Memory B cell (primary cell): ENCODE data around the gene KCNJ16.

ENCODE experiments used
- ATAC-seq: fragments of 150-1000 bp; cut with Tn5 transposase; 2 replicates; pipeline ENCODE4 v1.10.0; 2021; ENCODE audit warnings: low read depth, mild to moderate bottlenecking, moderate library complexity
- DNase-seq, 2 donors: peaks; one replicate each; pipeline ENCODE4 v3.0.0; 2022; ENCODE audit warnings: low spot score in 2 of 2
- H3K27ac Mint-ChIP-seq: one replicate; pipeline ENCODE4 v1.8.0; 2022; ENCODE audit warnings: mild to moderate bottlenecking, moderate library complexity, mixed read lengths
- H3K27me3 Mint-ChIP-seq: one replicate; pipeline ENCODE4 v1.8.0; 2022; ENCODE audit warnings: mixed read lengths
- H3K36me3 Mint-ChIP-seq: one replicate; pipeline ENCODE4 v1.8.0; 2022; ENCODE audit warnings: mild to moderate bottlenecking, mixed read lengths
- H3K4me1 Mint-ChIP-seq: one replicate; pipeline ENCODE4 v1.8.0; 2022; ENCODE audit warnings: mixed read lengths
- H3K4me3 Mint-ChIP-seq: one replicate; pipeline ENCODE4 v1.8.0; 2022; ENCODE audit warnings: mild to moderate bottlenecking, moderate library complexity, mixed read lengths
- H3K9me3 Mint-ChIP-seq: one replicate; pipeline ENCODE4 v1.8.0; 2022; ENCODE audit warnings: mixed read lengths

The KCNJ16 gene

DNA sequence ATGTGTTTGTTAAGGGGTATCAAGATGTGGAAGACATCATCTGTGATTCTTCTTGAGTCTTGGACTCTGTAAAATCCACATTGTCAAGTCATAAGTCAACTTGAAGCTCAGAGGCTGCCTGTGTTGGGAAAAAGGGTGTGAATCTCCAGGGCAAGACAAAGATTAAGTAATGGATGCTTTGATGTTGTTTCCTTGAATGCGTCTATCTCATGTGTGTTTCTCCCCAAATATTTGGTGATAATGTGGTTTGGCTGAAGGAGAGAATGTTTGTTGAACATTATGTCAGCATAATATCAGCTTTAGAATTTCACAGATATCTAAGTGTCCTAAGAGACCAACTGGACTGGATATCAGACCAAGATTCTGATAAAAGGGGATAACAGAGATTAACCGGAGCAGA lies 24.1 kb upstream of the KCNJ16 start:
- H3K36me3 Mint-ChIP-seq, result no peaks in the 10 kb centered on the region
- H3K27me3 Mint-ChIP-seq, result peaks cover 2% of the 10 kb centered on the region
- H3K4me3 Mint-ChIP-seq, result no peak overlapping the region
- no peaks in the 10 kb centered on the region for H3K9me3 Mint-ChIP-seq
- H3K4me1 Mint-ChIP-seq, result no peaks in the 10 kb centered on the region
- DNase-seq (no peak), ATAC-seq (no peak)
- H3K27ac Mint-ChIP-seq, result no peak overlapping the region

DNA sequence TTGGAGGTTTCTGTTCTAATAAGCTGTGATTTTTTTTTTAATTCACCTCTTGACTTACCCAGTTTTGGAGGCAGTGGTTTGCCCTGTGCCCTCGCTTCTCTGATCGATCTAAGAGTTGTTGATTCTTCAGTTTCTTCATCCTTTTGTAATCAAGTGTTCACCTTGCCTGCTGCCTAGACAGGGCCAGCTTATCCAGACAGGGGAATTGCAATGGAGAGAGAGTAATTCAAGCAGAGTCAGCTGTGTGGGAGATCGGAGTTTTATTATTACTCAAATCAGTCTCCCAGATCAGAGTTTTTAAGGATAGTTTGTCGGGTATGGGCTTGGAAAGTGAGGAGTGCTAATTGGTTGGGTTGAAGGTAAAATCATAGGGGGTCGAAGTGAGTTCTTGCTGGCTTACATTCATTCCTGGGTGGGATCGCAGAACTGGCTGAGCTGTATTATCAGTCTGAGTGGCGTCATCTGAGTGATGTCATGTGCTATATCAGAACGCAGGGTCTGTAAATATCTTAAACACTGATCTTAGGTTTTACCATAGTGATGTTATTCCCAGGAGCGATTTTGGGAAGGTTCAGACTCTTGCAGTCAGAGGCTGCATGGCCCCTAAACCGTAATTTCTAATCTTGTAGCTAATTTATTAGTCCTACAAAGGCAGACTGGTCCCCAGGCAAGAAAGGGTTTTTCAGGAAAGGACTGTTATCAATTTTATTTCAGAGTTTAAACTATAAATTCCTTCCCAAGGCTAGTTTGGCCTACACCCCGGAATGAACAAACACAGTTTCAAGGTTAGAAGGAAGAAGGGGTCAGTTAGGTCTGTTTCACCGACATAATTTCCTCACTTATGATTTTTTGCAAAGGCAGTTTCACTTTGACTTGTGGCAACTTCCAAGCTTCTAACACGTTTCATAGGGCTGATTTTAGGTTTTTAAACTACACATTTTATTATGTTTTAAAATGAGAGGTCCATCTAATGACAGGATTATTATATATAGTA lies 21.5 kb upstream of the KCNJ16 start:
- DNase-seq (no peak), ATAC-seq (no peak)
- Mint-ChIP-seq H3K4me3 (no peak overlapping the region), H3K4me1 (no peaks in the 10 kb centered on the region), H3K36me3 (no peaks in the 10 kb centered on the region), H3K27me3 (peaks cover 2% of the 10 kb centered on the region), H3K9me3 (no peaks in the 10 kb centered on the region), H3K27ac (no peak overlapping the region)

DNA sequence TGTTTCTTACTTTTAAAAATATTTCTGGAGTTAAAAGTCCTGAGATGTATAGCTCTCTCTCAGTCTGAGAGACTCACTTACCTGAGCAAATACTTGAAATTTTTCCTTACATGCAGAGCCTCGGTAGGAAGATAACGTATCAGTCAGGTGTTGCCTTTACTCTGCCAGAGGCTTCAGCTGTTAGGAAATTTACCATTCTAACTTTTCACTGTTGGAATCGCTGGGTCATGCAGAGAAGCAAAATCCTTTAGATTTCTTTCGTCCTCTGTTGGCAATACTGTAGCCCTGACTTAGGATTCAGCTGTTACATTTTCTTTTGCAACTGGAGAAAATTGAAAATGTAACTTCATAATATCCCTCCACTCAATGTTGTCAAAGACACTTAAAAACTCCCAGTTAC lies 20.0 kb upstream of the KCNJ16 start:
- Mint-ChIP-seq H3K4me1 (no peaks in the 10 kb centered on the region), H3K36me3 (no peaks in the 10 kb centered on the region), H3K9me3 (no peaks in the 10 kb centered on the region), H3K27me3 (peaks cover 2% of the 10 kb centered on the region), H3K27ac (no peak overlapping the region), H3K4me3 (no peak overlapping the region)
- DNase-seq (no peak), ATAC-seq (no peak)

DNA sequence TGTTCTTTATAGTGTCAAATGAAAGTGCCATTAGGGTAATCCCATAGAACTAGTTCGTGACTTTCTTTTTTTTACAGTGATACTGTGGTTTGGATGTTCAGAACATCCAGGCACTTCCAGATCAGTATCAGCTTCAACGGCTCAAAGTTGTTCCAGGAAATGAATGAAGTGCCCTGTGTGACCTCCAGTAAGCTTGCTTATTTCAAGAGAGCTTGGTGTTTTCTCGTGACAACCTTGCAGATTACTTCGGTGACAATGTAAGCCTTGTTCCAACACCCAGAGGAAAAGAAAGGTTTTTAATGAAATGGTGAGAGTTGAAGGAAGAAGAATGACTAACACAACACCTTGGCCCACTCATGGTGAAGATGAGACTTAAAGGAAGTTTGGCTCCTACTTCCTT lies 16.0 kb upstream of the KCNJ16 start:
- Mint-ChIP-seq H3K27ac (no peak overlapping the region), H3K27me3 (no peaks in the 10 kb centered on the region), H3K4me3 (no peak overlapping the region), H3K9me3 (no peaks in the 10 kb centered on the region), H3K36me3 (no peaks in the 10 kb centered on the region), H3K4me1 (no peaks in the 10 kb centered on the region)
- no peak for ATAC-seq
- no peak for DNase-seq

DNA sequence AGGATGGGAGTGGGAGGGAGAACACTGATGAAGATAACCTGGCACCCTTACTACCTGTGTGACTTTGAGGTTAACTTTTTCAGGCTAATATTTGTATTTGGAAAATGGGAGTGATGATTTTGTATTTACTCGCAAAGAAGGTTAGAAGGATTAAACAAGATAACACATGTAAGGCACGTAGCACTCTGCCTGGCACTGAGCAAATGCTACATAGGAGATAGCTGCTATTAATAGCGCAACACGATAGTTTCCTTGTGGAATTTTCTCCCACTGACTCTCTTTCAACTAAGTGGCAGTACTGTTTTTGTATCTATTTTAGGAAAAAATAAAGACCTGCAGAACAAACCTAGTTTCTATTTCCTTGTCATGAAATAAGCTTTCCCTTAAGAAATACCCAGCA lies 15.4 kb upstream of the KCNJ16 start:
- no peak for ATAC-seq
- H3K4me1 Mint-ChIP-seq, result no peaks in the 10 kb centered on the region
- H3K9me3 Mint-ChIP-seq, result no peaks in the 10 kb centered on the region
- no peak for DNase-seq
- H3K27ac Mint-ChIP-seq, result no peak overlapping the region
- no peak overlapping the region for H3K4me3 Mint-ChIP-seq
- no peaks in the 10 kb centered on the region for H3K27me3 Mint-ChIP-seq
- H3K36me3 Mint-ChIP-seq, result no peaks in the 10 kb centered on the region

DNA sequence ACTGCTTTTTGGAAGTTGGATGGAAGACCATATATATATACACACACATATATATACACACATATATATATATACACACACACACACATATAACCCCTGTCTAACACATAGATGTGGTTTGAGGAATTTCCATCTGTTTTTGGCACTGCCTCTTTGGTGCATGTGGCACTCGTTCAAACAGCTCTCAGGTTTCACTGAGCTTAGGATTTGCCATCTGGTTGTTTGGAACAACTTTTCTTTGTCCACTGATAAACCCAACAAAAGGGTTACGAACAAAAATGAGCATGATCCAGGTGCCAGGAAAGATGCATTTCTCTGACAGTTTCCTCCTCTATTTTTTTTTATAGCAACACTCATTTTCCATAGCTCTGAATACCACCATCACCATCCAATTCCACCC lies 14.6 kb upstream of the KCNJ16 start:
- Mint-ChIP-seq H3K9me3 (no peaks in the 10 kb centered on the region), H3K27me3 (no peaks in the 10 kb centered on the region), H3K4me3 (no peak overlapping the region), H3K4me1 (no peaks in the 10 kb centered on the region), H3K36me3 (no peaks in the 10 kb centered on the region), H3K27ac (no peak overlapping the region)
- ATAC-seq, result no peak
- DNase-seq, result no peak

DNA sequence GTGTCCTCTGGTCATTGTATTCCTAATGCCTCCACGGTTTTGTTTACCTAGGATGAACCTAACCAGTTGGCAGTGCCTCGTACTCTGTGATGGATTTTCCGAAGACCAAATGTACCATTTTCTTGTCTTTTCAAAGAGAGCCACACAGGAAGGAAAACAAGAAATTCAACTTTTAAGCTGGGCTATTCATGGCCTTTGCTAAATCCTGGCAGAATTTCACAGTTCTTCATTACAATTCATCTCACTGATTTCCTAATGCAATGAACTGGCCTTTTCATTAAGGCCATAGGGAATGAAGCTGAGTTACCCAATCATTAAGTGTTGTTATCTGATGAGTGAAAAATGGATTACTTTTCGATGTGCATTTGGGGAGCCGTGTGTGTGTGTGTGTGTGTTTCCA lies 7.9 kb upstream of the KCNJ16 start:
- Mint-ChIP-seq H3K27me3 (no peaks in the 10 kb centered on the region), H3K27ac (no peak overlapping the region), H3K36me3 (no peaks in the 10 kb centered on the region), H3K9me3 (no peaks in the 10 kb centered on the region), H3K4me3 (no peak overlapping the region), H3K4me1 (no peaks in the 10 kb centered on the region)
- DNase-seq, result no peak
- ATAC-seq, result no peak

DNA sequence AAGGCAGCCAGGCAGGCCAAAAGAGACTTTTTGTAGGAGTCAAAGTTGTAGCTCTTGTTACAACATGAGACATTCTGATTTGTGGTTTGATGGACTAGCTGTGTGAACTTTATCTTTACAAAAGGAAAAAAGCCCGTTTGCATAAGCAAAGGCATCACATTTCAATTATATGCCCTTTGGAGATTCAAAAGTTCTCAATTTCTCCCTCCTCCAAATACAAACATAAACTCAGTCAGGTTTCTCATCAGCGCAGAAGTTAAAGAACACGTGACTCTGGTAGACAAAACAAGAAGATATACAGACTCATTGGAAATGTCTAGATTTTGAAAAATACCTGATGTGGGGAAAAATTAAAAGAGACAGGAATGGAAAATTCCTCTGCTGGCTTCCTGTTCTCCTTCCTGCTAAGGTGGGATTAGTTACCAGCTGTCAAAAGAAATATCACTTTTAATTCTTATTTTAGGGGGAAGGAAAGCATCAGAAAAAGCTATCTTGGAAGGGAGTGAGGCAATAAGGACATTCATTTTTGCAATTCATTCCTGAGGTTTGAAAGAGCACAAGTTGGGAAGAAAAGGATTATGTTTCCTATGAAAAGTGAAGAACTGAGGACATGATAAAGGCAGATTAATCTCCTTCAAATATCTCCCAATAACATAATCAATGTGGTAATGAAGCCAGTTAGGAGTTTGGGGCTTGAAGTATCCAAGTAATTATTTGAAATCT lies 4.6 kb upstream of the KCNJ16 start:
- Mint-ChIP-seq H3K27me3 (no peaks in the 10 kb centered on the region), H3K27ac (no peak overlapping the region), H3K4me3 (no peak overlapping the region), H3K4me1 (no peaks in the 10 kb centered on the region), H3K9me3 (peaks cover 2% of the 10 kb centered on the region), H3K36me3 (no peaks in the 10 kb centered on the region)
- ATAC-seq (no peak), DNase-seq (no peak)

DNA sequence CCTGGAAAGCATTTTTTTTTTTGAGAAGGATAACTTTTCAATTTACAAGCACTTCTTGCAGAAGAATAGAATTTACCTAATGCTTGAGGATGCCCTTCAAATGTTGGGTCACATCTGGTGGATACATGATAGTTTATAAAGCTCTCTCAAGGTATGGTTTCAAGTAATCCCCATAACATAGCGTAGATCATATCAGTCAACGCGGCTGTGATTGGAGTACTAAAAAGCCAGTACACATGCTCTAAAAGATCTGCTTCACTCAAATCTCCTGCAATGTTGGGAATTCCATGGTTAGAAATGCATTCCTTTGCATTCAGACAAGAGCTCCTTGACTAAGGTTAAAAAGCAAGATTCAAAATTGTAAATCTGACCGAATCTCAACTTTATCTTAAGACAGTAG lies 3.9 kb upstream of the KCNJ16 start:
- Mint-ChIP-seq H3K36me3 (no peaks in the 10 kb centered on the region), H3K4me3 (no peak overlapping the region), H3K9me3 (peaks cover 2% of the 10 kb centered on the region), H3K4me1 (no peaks in the 10 kb centered on the region), H3K27ac (no peak overlapping the region), H3K27me3 (no peaks in the 10 kb centered on the region)
- no peak for ATAC-seq
- no peak for DNase-seq

DNA sequence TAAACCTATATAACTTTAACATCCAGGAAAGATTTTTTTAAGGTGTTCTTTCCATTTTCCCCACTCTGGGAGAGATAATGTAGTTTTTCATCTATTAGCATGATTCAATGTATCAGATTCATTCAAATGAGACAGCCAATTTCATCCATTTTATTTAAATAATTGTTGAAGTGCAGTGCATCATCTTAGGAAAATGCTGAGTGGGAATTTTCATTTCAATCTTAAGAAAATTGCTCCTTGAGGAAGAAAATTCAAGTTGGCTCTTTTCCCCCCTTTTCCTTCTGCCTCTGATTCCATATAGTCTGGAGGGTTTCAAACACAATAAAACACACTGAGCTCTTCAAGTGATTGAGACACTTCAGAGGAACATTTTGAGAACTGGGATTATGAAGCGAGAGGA lies 3.4 kb upstream of the KCNJ16 start:
- no peak for DNase-seq
- ATAC-seq, result no peak
- Mint-ChIP-seq H3K36me3 (no peaks in the 10 kb centered on the region), H3K9me3 (peaks cover 2% of the 10 kb centered on the region), H3K27me3 (no peaks in the 10 kb centered on the region), H3K4me3 (no peak overlapping the region), H3K4me1 (no peaks in the 10 kb centered on the region), H3K27ac (no peak overlapping the region)

DNA sequence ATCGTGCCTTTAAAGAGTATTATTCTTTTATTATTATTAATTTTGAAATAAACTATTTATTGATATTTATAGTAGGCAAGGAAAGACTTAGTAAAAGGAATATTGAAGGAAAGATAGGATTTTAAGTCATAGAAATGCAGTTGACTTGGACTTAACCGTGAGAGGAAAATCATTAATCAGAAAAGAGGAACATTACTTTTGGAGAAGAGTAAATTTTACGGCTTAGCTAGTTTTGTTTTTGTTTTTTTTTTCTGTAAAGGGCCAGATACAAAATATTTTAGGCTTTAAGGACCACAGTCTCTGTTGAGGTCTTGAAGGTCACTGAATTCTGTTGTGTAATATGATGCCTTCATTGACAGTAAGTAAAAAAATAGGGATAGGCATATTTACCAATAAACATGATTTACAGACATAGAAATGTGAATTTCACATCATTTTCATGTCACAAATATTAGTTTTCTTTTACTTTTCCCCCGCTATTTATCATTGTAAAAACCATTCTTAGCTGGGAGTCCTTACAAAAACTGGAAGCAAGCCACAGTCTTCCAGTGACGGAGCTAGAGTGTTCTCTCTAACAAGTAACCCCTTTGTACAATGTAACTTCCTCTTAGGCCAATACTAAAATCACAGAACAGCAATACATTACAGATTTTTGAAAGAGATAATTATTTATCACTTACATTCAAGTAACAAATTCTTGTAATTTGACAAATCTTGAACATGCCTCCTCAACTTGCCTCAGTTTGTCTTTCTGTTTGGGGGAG lies 2.3 kb upstream of the KCNJ16 start:
- no peaks in the 10 kb centered on the region for H3K36me3 Mint-ChIP-seq
- no peak for DNase-seq

DNA sequence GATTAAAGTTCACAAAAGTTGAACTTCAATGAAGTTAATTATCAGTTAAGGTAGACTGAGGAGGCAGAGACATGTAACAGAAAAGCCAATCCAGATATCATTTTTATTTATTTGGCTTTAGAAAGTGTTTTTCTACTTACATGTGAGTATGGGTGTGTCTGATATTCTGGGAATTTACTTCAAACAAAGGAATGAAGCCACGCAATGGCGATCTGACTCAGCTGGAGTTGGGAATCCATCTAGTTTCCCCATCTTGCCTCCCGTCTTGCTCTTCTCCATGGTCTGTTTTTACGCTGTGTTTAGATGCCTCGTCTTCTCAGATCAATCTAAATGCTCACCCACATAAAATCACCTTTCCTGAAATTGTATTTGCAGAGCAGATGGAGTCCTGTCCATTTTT lies 1.7 kb upstream of the KCNJ16 start:
- DNase-seq, result no peak

More for the DNA sequence above, 2.3 kb upstream of the KCNJ16 start:
- ATAC-seq, result no peak
- H3K4me3 Mint-ChIP-seq, result no peak overlapping the region
- no peaks in the 10 kb centered on the region for H3K4me1 Mint-ChIP-seq
- peaks cover 2% of the 10 kb centered on the region for H3K9me3 Mint-ChIP-seq
- H3K27me3 Mint-ChIP-seq, result no peaks in the 10 kb centered on the region
- no peak overlapping the region for H3K27ac Mint-ChIP-seq

DNA sequence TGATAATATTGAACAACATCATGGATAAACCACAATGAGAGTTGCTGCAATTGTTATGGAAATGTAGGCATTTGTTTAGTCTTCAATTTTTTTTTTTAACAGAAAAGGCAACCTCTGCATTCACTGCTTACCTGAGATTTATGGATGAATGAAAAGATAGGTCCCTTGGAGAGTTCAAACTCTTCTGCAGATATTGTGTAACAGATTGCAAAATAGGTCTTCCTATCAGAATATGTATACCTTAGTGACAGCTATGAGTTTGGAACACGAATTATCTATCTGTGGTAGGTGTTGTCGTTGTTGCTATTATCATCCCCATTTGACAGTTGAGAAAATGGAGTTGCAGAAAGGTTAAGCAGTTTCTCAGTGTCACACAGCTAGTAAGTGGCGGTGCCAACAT lies 1.2 kb upstream of the KCNJ16 start:
- H3K27me3 Mint-ChIP-seq, result no peaks in the 10 kb centered on the region
- no peaks in the 10 kb centered on the region for H3K4me1 Mint-ChIP-seq
- H3K27ac Mint-ChIP-seq, result no peak overlapping the region
- DNase-seq, result no peak
- ATAC-seq, result no peak
- no peaks in the 10 kb centered on the region for H3K36me3 Mint-ChIP-seq
- H3K9me3 Mint-ChIP-seq, result peaks cover 2% of the 10 kb centered on the region
- H3K4me3 Mint-ChIP-seq, result no peak overlapping the region

More for the DNA sequence above, 1.7 kb upstream of the KCNJ16 start:
- H3K27me3 Mint-ChIP-seq, result no peaks in the 10 kb centered on the region
- H3K4me3 Mint-ChIP-seq, result no peak overlapping the region
- no peaks in the 10 kb centered on the region for H3K4me1 Mint-ChIP-seq
- no peak overlapping the region for H3K27ac Mint-ChIP-seq
- H3K9me3 Mint-ChIP-seq, result peaks cover 2% of the 10 kb centered on the region
- H3K36me3 Mint-ChIP-seq, result no peaks in the 10 kb centered on the region
- ATAC-seq, result no peak

DNA sequence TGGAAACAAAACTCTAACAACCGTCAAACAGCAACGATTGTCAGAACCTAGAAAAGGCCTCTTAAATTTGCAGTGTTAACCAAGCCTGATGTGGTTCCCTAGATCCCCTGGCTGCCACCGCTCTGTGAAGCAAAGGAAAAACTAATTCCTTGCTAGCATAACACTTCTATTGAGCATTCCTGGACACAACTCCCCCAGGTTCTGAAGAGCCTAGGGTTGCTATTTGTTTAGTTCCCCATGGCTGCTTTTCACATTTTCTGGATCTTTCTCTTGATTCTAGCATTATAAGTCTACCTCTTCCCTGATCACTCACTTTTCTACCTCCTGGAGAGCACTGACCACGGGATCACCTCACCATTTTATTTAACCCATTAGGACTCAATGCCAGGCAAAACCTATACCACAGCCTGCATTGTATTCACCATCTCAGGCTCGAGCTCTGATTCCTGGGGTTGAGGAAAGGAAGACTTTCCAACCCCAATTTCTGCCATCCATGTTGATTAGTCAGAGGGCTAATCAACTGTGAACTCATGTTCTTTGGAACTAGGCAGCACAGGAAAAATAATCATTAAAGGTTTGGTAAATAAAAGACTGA lies 692 bp upstream of the KCNJ16 start:
- ATAC-seq (no peak), DNase-seq (no peak)
- no peaks in the 10 kb centered on the region for H3K36me3 Mint-ChIP-seq
- H3K4me3 Mint-ChIP-seq, result no peak overlapping the region
- no peaks in the 10 kb centered on the region for H3K4me1 Mint-ChIP-seq
- H3K9me3 Mint-ChIP-seq, result peaks cover 4% of the 10 kb centered on the region
- no peak overlapping the region for H3K27ac Mint-ChIP-seq
- H3K27me3 Mint-ChIP-seq, result no peaks in the 10 kb centered on the region
